Right ventricle myocardium superior (tissue), 1 donor: ENCODE measurements around the gene PZP. TPM values are rescaled to one million over a fixed set of nuclear protein-coding genes. Genes with fewer than 3 reads are reported as not detected.
"Not testable (repeated sequence)": the region's sequence is repeated elsewhere in the genome, so short reads cannot be mapped to it uniquely, and the experiment has no call there.

Source experiments
- ATAC-seq: fragments of 200-7000 bp; cut with Tn5 transposase; one replicate; pipeline ENCODE4 v1.9.1; 2020; ENCODE audit warnings: mild to moderate bottlenecking; ENCODE audit not compliant: poor library complexity
- DNase-seq: peaks from one replicate; pipeline ENCODE4 v3.0.0-alpha.2; 2020
- intact Hi-C: fragments of 100-400 bp; cut with DNase I; formaldehyde crosslinking; loops from one replicate; pipeline ENCODE4 v1.11.2; 2022
- long read RNA-seq: library from polyadenylated mRNA; unstranded; transcript quantifications from one replicate; pipeline ENCODE4 v2.0.0, GENCODE V29; 2021
- total RNA-seq: library from RNA; stranded (reverse); fragmentation: NEBNext Ultra II Directional; extraction: Animal tissue kit (Norgen Biotek cat#: 25700); gene quantifications from one replicate; pipeline ENCODE4 v1.2.1, GENCODE V29; 2021
- donor health status: DM: no; HTN: yes; CAD: no; lungs with severe emphysema.

The PZP gene
- total RNA-seq: 1.3 TPM
- long read RNA-seq: 0 reads

DNA sequence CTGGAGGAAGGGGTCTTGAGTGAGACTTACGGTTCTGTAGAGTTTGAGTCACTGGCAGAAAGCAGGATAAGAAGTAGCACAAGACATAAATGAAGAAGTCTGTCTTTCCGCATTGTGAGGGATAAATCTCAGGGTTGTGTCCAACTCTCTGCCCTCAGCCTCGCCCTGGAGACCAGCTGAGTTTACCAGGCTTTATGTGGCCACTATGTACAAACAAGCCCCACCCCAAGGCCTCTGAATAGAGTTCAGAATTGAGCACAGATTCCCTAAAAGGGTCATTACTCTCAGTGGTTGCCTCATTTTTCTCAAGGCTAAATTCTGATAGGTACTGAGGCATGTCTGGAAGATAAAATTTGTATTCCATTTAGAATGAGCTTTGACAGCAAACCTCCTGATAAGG, at the start of gene PZP:
Gene PZP (minus strand): TSS at position 167 of the 400 bp plus-strand sequence. CDS start 54 bp downstream, at position 113.
- ATAC-seq (no peak), DNase-seq (no peak)
- intact Hi-C loops: no loop called here

- ATAC-seq: no peak
- no peak for DNase-seq
- intact Hi-C loops: no loop called here
Observed at GRCh38 chr12:9256758-9257405, 48.7 kb upstream of the PZP start.

- ATAC-seq (no peak), DNase-seq (no peak)
- intact Hi-C loops: no loop called here
Observed at GRCh38 chr12:9256341-9256740, 48.1 kb upstream of the PZP start.

GRCh38 chr12:9255837-9256236, 47.6 kb upstream of the PZP start:
- intact Hi-C loops: no loop called here
- DNase-seq (no peak), ATAC-seq (no peak)

- DNase-seq: no peak
Observed at GRCh38 chr12:9253464-9253863, 45.3 kb upstream of the PZP start.

GRCh38 chr12:9252791-9253190, 44.6 kb upstream of the PZP start:
- ATAC-seq, DNase-seq, intact Hi-C loops: not testable (repeated sequence)

More at GRCh38 chr12:9253464-9253863, 45.3 kb upstream of the PZP start:
- intact Hi-C loops: no loop called here
- no peak for ATAC-seq

DNA sequence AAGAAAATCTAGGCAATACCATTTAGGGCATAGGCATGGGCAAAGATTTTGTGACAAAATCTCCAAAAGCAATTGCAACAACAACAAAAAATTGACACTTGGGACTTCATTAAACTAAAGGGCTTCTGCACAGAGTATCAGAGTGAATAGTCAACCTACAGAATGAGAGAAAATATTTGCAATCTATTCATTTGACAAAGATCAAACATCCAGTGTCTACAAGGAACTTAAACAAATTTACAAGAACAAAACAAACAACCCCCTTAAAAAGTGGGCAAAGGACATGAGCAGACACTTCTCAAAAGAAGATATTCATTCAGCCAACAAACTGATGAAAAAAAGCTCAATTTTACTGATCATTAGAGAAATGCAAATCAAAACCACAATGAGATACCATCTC, 44.1 kb upstream of the PZP start:
- ATAC-seq: no peak
- DNase-seq: no peak
- intact Hi-C loops: no loop called here

DNA sequence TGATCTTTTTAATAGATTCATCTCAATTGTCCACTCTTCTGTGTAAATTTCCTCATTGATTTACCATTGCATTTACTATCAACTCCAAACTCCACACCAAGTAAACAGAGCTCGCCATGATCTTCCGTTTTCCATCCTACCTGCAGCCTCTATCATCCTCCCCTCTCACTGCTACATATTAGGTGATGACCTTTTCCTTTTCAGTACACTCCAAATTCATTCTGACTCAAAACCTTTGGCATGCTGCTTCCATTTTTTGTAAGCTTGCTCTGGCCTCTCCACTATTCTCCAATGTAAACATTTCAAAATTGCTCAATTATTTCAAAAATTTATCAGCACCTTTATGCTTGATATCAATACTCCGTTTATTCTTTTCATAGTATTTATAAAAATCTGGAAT, 40.2 kb upstream of the PZP start:
- intact Hi-C loops: no loop called here
- no peak for DNase-seq

DNA sequence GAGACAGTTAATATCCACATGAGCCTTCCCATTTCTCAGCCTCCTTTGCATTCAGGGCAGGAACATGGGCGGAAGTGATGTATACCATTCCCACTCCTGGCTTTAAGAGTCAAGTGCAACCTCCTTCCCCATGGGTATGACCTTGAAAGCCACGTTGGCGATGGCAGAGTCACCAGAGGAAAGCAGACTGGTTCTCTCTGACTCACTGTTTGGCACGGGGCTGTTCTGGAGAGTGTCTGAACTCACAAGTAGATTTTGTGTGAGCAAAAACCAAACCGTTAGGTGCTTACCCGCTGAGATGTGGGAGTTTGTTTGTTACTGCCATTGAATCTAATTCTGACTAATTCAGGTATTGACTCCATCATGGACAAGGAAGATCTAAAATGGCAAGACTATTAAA, 36.7 kb upstream of the PZP start:
- DNase-seq (no peak), ATAC-seq (no peak)
- intact Hi-C loops: loop anchor here (5.0 kb wide), 1 partner anchor 128 kb away; the partner anchor contains the start of gene A2M

More for the DNA sequence above, 40.2 kb upstream of the PZP start:
- ATAC-seq: no peak

- ATAC-seq (no peak), DNase-seq (no peak)
- intact Hi-C loops: loop anchor here (5.0 kb wide), 1 partner anchor 127 kb away; the partner anchor contains the start of gene A2M
Observed at GRCh38 chr12:9243999-9244649, 35.9 kb upstream of the PZP start.

- ATAC-seq (no peak), DNase-seq (no peak)
- intact Hi-C loops: loop anchor here (5.0 kb wide), 1 partner anchor 124 kb away; the partner anchor contains the start of gene A2M
Observed at GRCh38 chr12:9241301-9241700, 33.1 kb upstream of the PZP start.

DNA sequence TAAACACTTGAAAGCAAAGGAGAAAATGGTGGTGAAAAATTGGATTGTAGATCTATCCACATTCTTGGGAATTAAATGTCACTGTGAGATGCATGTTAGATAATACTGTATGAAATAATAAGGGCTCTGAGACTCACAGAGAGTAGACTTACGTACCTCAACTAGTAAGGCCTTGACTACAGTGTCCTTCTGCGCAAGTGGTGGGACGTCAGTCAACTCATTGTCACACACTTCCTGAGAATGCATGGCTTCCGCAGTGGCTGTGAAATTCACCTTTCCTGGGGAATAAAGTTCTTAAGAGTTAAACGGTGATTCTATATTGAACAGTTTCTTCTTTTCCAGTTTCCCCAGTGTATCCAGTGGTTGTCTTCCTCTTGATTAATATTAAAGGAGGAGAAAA, 32.6 kb upstream of the PZP start:
- DNase-seq (no peak), ATAC-seq (no peak)
- intact Hi-C loops: loop anchor here (5.0 kb wide), 1 partner anchor 123 kb away; the partner anchor contains the start of gene A2M

GRCh38 chr12:9240004-9240635, 31.9 kb upstream of the PZP start:
- ATAC-seq: not testable (repeated sequence)
- intact Hi-C loops: loop anchor here (5.0 kb wide), 1 partner anchor 123 kb away; the partner anchor contains the start of gene A2M
- peak; percentile 44 for DNase-seq

GRCh38 chr12:9237286-9237685, 29.1 kb upstream of the PZP start:
- DNase-seq (no peak), ATAC-seq (no peak)
- intact Hi-C loops: no loop called here

DNA sequence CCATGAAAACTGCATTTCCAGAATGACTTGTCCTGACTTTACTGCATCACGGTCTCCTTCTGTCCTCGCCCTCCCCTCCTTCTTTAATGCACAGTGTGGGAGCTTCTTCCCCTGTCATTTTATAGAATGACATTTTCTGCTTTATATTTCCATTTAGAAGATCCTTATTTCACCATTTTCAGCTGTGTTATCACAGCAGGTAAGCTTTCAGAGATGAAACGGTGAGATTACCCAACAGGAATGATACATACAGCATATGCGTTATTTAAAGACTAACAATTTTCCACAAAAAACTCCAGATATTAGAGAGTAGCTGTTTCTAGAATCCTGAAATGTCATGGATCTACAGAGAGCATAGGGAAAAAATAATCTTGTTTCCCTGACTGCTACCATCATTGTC, 27.3 kb upstream of the PZP start:
- ATAC-seq (no peak), DNase-seq (no peak)
- intact Hi-C loops: no loop called here

DNA sequence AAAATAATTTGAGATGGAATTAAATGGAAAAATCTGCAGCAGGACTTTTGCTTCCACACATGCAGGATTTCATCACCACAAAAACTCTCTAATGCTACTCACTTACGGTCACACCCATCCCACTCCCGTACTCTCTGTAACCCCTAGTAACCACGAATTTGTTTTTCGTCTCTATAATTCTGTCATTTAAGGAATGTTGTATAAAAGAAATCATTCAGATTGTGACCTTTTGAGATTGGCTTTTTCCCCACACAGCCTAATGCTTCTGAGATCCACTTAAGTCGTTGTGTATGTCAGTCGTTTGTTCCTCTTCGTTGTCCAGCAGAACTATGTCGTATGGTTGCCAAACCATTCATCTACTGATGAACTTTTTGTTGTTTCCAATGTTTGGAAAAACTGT, 19.8 kb upstream of the PZP start:
- intact Hi-C loops: no loop called here
- ATAC-seq: no peak
- DNase-seq: no peak

GRCh38 chr12:9223830-9224229, 15.6 kb upstream of the PZP start:
- intact Hi-C loops: no loop called here
- no peak for ATAC-seq
- no peak for DNase-seq

DNA sequence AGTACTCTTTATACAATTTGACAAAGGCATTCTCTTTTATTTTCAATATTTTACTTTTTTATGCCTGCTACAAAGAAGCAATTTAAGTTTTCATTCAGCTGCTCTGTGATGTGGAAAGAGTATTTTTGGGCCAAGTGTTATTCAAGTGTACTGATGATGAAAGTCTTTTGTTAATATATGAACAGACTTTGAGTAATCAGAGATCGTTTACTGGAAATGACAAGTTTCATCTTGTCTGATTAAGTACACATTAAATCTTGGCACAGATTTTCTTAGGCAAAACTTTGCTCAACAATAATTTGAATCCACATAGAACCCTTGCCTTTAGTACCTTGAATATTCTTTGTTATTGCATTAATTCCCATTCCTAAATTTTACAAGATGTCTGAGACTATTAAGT, 13.3 kb upstream of the PZP start:
- ATAC-seq (no peak), DNase-seq (no peak)
- intact Hi-C loops: no loop called here

DNA sequence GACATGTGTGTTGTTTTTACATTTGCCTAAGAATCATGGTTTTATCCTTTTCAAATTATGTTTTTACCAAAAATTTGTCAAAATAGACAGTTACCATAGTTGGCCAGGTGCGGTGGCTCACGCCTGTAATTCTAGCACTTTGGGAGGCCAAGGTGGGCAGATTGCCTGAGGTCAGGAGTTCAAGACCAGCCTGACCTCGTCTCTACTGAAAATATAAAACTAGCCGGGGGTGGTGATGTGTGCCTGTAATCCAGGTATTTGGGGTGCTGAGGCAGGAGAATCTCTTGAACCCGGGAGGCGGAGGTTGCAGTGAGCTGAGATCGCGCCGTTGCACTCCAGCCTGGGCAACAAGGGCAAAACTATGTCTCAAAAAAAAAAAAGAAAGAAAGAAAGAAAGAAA, 12.8 kb upstream of the PZP start:
- not testable (repeated sequence) for ATAC-seq

GRCh38 chr12:9214534-9214933, 6.3 kb upstream of the PZP start:
- DNase-seq (no peak), ATAC-seq (no peak)
- intact Hi-C loops: loop anchor here (10.0 kb wide), 1 partner anchor 390 kb away; the partner anchor contains the start of gene KLRB1

More for the DNA sequence above, 12.8 kb upstream of the PZP start:
- DNase-seq, intact Hi-C loops: not testable (repeated sequence)
